Activated CD4-positive, alpha-beta T cell treated with anti-CD3 and anti-CD28 coated beads, Interleukin-2, amount 50 U/mL, for 16 hours (primary cell): Measurements from ENCODE around the gene ANO6.

Experiments
- DNase-seq: peaks from one replicate; pipeline ENCODE4 v3.0.0-alpha.2; 2020

The ANO6 gene

DNA sequence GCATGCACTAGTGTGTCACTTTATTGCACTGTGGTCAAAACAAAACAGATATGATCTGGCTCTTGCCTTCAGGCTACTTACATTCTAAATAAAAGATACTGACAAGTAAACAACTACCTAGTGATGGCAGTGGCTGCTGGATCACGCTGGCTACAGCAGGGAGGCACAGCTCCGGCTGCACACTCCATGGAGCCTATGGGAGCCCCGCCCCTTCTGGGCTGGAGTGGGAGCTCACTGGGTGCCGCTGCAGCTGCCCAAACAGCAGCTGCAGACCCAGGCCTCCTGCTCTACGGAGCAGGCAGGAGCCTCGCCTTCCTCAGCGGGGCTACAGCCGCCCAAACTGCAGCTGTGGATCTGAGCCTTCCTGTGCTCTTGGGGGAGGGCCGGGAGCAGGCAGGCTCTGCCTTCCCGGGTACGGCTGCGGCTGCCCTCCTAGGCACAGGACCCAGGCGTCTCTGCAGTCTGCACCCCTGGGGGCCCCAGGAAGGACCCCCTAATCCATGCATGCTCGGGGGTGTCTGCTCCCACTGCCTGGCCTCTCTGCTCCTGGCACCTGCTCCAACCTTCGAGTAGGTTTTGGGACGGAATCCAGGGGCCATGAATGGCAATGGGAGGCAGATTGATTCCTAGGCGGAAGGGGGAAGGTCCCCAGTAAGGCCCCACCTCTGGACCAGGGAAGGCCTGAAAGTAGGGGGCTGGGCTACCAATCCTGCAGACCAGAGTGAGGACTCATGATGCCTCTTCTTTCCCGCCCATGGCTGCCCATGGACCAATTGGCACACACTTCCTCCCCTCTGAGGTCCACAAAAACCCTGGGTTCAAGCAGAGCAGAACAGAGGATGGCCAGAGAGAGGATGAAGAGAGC, 253.1 kb downstream of the ANO6 start:
- no peak for DNase-seq

DNA sequence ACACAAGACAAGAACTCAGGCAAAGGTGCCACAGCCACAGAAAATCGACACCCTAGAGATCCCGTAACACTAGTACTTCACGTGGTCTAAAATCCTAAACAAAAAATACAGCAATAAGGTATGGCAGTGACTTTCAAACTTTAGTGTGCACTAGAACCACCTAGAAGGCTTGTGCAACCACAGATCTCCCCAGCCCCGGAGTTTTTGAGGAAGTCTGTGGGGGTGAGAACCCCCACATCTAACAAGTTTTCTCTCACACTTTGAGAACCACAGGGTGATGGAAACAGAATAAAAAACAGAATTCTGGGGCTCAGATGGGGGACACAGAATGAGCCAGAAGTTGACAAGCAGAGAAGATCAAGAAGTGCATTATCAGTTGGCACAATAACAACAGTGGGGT, 254.0 kb downstream of the ANO6 start:
- DNase-seq, result no peak

DNA sequence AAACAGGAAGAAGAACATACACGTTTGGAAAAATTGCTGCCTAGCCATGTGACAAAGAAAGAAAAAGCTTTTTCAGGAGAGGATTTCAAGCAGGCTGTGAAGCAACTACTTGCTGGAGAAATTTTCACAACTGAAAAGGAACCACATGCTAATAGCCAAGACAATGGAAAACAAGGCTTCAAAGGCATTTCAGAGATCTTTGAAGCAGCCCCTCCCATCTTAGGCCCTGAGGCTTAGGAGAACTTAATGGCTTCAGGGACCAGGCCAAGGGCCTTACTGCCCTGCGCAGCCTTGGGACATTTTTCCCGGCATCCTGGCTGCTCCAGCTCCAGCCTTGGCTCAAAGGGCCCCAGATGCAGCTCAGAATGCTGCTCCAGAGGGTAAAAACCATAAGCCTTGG, 257.7 kb downstream of the ANO6 start:
- no peak for DNase-seq

DNA sequence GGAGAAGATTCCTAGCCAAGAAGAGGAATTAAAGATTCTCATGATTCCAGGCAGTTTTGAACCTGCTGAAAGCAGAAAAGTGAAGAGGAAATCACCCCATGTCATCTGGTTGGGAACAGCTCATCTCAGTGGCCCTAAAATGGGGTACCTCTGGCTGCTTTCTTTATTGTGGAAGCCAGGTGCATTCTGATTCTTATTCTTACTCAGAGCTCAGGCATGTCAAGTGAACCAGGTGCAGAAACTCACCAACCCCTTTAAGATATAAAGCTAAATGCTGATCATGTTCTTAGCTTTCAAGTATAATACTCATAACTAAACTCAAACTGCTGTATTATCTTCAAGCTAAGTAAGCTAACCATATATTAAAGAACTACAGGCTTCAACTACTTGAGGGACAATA, 259.7 kb downstream of the ANO6 start:
- no peak for DNase-seq

DNA sequence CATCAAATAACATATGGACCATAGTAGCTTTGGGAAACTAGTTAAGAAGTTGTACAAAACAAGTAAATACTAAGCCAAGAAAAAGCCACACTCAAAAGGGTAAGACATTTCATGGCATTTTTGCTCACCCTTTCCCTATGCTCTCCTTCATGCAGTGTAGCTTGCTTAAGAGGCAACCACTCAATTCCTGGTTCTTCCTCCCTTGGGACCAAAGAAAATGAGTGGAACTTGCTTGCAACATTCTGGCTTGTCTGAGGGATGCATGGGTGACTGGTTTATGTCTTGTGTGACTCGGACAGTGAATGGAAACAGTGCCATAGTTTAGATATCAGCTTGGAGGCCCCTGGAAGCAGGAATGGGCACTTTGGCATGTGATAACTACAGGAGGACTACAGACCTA, 261.6 kb downstream of the ANO6 start:
- DNase-seq, result no peak

DNA sequence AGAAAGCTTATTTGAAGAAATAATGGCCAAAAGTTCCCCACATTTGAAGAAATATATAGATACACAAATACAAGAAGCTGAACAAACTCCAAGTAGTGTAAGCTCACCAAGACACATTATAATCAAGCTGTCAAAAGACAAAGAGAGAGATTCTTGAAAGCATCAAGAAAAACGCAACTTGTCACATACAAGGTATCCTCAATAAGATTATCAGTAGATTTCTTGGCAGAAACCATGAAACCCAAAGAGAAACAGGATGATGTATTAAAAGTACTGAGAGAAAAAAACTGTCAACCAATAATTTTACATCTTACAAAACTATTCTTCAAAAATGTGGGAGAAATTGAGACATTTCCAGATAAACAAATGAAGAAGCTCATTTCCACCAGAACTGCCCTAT, 263.0 kb downstream of the ANO6 start:
- no peak for DNase-seq

DNA sequence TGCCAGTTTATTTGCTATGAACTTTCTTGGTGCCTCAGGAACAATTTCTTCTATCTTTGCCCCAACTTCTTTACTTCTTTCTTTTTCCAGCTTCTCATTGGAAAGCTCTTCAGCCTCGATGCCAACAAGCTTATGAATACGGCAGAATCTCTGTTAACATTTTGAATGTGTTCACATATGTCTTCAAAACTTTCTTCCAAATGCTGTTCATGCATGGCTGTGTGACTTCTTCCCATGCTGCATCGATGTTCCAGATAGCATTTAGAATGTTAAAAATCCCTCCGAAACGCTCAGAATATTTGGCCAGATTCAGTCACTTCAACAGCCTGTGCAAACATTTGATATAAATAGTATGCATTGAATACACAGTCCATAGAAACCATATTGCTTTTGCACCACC, 265.9 kb downstream of the ANO6 start:
- DNase-seq, result no peak

DNA sequence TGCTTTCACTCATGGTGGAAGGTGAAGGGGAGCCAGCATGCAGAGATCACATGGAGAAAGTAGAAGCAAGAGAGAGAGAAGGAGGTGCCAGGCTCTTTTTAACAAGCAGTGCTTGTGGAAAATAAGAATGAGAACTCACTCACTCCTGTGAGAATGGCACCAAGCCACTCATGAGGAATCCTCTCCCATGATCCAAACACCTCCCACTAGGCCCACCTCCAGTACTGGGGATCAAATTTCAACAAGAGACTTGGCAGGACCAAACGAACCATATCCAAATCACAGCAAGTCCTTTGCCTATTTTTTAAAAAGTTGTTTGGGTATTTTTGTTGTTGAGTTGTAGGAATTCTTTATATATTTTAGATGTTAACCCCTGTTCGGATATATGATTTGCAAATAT, 267.7 kb downstream of the ANO6 start:
- DNase-seq, result no peak
